Transverse colon (tissue), 4 donors: Measurements from ENCODE around the gene ATP5ME. TPM values are rescaled to one million over a fixed set of nuclear protein-coding genes. Genes with fewer than 3 reads are reported as not detected.
"Not testable (repeated sequence)": the region's sequence is repeated elsewhere in the genome, so short reads cannot be mapped to it uniquely, and the experiment has no call there.

Experiments used
- DNase-seq: peaks from one replicate; pipeline ENCODE4 v3.0.0-alpha.2; 2019
- H3K27ac ChIP-seq, 4 donors: fragments of 200-600 bp; sonication (generic); 2 replicates each; pipeline ENCODE4 v1.5.1; 2016 to 2018; ENCODE audit warnings: inconsistent platforms in 4 of 4
- H3K27me3 ChIP-seq: fragments of 200-600 bp; sonication (generic); 2 replicates; pipeline ENCODE4 v1.5.1; 2017; ENCODE audit warnings: inconsistent platforms
- H3K36me3 ChIP-seq, 4 donors: fragments of 200-600 bp; sonication (generic); 2 replicates each; pipeline ENCODE4 v1.5.1; 2017 to 2019; ENCODE audit warnings: inconsistent platforms in 4 of 4
- H3K4me1 ChIP-seq, 4 donors: fragments of 200-600 bp; sonication (generic); 2 replicates each; pipeline ENCODE4 v1.5.1; 2017 to 2020; ENCODE audit warnings: inconsistent platforms in 4 of 4
- H3K4me3 ChIP-seq, 4 donors: fragments of 200-600 bp; sonication (generic); 1 replicate in 1 of 4; 2 replicates in 3 of 4; pipeline versions ENCODE4 v1.5.1 to v1.6.1; 2017 to 2019; ENCODE audit warnings: inconsistent platforms in 4 of 4
- H3K9me3 ChIP-seq, 2 donors: fragments of 200-600 bp; sonication (generic); 2 replicates each; pipeline ENCODE4 v1.5.1; 2017 to 2019; ENCODE audit warnings: inconsistent platforms in 2 of 2
- CTCF ChIP-seq, 5 experiments: fragments of 200-600 bp in 3 of 5; fragments of 450-650 bp in 2 of 5; sonication (generic) in 3 of 5; IDR thresholded peaks; 1 replicate in 2 of 5; 2 replicates in 3 of 5; pipeline ENCODE4 v1.5.1; 2016 to 2017; ENCODE audit warnings: antibody characterized with exemption in 5 of 5, inconsistent platforms in 3 of 5, mild to moderate bottlenecking in 2 of 5, moderate library complexity in 1 of 5
- EP300 ChIP-seq: sonication (generic); formaldehyde crosslinking; IDR thresholded peaks from one replicate; pipeline ENCODE4 v1.6.1; 2017; ENCODE audit warnings: antibody characterized with exemption, low read depth
- POLR2A ChIP-seq: fragments of 450-650 bp; IDR thresholded peaks from one replicate; pipeline ENCODE4 v1.6.1; 2016; ENCODE audit warnings: antibody characterized with exemption, mild to moderate bottlenecking, moderate library complexity
- POLR2AphosphoS5 ChIP-seq, 3 donors: sonication (generic); formaldehyde crosslinking; IDR thresholded peaks; one replicate each; pipeline ENCODE4 v1.6.1; 2016; ENCODE audit warnings: antibody characterized with exemption in 3 of 3
- WGBS, 2 donors: methylation state at CpG; one replicate each; pipeline ENCODE4 v1.1.5; 2018; ENCODE audit warnings: low coverage in 1 of 2; 5-methylcytosine and 5-hydroxymethylcytosine counted together
- in situ Hi-C, 4 donors: fragments of 200-750 bp; cut with MboI; loops; one replicate each; pipeline versions ENCODE4 v1.15.0 to v1.15.1; 2017; ENCODE audit warnings: low sequenced_read_pairs in 3 of 4, low pct_ligation_motif_present in 1 of 4, low pct_unique_long_range_greater_than_20kb in 1 of 4
- intact Hi-C: fragments of 100-400 bp; cut with DNase I; formaldehyde crosslinking; loops from one replicate; pipeline ENCODE4 v1.15.1; 2023; ENCODE audit warnings: low total_unique reads
- total RNA-seq, 4 donors: library from RNA; depleted of rRNA; stranded (reverse); fragments of >200 nt; gene quantifications; one replicate each; pipeline ENCODE4 v1.1.0, GENCODE V29; 2016

Gene ATP5ME
- total RNA-seq, 4 donors from 2014 or later: 52.0 to 152 (median 148) TPM; not detected in 1

- TF ChIP-seq POLR2AphosphoS5 (IDR thresholded peaks at IDR 0.05) (no peak), POLR2A (no peak), EP300 (no peak), CTCF (IDR thresholded peaks at IDR 0.05) (no peak)
- in situ Hi-C loops: no loop called here
- H3K27ac ChIP-seq: no peak overlapping the region
- no peaks in the 10 kb centered on the region for H3K27me3 ChIP-seq
- 71% methylated on average over 7 of the region's 11 CpGs; no CpG with 5 or more reads in 1 of the 2 donors for WGBS, 2 donors
- no peaks in the 10 kb centered on the region for H3K9me3 ChIP-seq
- peaks cover 13 to 39% (median 23%) of the 10 kb centered on the region in 4 donors for H3K4me1 ChIP-seq
- H3K4me3 ChIP-seq: no peak overlapping the region
- H3K36me3 ChIP-seq: no peaks in the 10 kb centered on the region
- DNase-seq: no peak
- intact Hi-C loops: no loop called here
Observed at GRCh38 chr4:707929-708630, 34.0 kb upstream of the ATP5ME start.

DNA sequence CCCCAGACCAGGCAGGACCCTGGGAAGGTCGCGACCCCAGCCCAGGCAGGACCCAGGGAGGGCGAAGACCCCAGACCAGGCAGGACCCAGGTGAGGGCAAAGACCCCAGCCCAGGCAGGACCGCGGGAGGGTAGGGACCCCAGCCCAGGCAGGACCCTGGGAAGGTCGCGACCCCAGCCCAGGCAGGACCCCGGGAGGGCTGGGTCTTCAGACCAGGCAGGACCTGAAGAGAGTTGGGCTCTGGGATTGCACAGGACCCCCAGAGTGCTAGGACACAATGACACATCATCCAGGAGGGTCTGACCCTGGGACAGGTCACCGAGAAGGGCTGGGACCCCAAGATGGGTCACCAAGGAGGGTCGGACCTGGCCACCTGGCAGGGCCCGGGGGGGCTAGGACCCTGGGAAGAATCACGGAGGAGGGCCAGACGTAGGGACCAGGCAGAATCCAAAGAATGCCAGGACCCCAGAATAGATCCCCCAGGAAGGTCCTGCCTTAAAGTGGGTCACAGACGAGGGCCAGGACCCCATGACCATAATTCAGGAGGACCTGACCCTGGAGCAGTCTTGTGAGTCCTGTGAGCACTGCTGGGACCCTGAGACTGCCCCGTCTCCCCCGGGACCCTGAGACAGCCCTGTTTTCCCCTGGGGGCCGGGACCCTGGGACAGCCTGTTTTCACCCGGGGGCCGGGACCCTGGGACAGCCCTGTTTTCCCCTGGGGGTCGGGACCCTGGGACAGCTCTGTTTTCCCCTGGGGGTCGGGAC is 32.9 kb upstream of the ATP5ME start:
- H3K27me3 ChIP-seq: no peaks in the 10 kb centered on the region
- no peak for TF ChIP-seq POLR2AphosphoS5 (IDR thresholded peaks at IDR 0.05)
- no peak for TF ChIP-seq CTCF (IDR thresholded peaks at IDR 0.05)
- TF ChIP-seq EP300: no peak
- no peak for TF ChIP-seq POLR2A
- H3K27ac ChIP-seq: peak overlapping the region in 1 of 4 donors; percentile 94
- in situ Hi-C loops (no loop called here), intact Hi-C loops (no loop called here)
- DNase-seq: no peak
- no peaks in the 10 kb centered on the region for H3K9me3 ChIP-seq
- H3K4me3 ChIP-seq: peak overlapping the region; percentile 19 to 98 (median 96)
- peaks cover 10 to 30% (median 23%) of the 10 kb centered on the region in 4 donors for H3K4me1 ChIP-seq
- 45% methylated on average over 16 of the region's 21 CpGs; no CpG with 5 or more reads in 1 of the 2 donors for WGBS, 2 donors
- no peaks in the 10 kb centered on the region for H3K36me3 ChIP-seq

- intact Hi-C loops: not testable (repeated sequence)
- WGBS, 2 donors: 2% methylated on average over 14 of the region's 21 CpGs; no CpG with 5 or more reads in 1 of the 2 donors
Observed at GRCh38 chr4:706083-706633, 32.1 kb upstream of the ATP5ME start.

DNA sequence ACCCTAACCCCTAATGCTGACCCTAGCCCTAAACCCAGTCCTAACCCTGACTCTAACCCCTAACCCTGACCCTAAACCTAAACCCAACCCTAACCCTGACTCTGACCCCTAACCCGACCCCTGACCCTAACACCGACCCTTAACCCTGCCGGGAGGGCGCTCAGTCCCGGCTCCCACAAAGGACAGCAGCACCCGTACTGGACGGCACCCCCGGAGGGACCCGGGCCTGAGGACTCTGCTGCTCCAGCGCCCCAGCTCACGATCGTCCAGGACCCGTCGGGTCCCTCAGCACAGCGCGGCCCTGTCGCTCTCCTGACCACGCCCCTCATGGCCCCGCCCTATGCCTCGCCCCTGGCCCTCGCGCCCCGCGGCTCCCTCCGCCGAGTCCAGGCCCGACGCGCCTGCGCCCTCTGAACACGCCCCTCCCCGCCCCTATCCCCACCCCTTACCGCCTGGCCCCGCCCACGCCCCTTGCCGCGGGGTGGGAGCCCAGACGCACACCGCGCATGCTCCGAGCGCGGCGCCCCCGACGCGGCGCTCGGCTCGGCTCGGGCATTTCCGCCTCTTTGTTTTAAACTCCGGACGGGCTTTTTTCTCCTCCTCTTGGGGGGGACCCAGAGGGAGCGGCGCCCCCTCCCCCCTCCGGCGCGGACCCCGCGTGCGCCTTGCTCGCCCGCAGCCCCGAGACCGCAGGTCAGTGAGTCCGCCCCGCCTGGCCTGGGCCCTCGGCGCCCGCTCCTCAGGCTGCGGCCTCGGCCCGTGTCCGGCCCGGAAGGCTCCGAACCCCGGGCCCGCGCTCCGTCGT is 31.4 kb upstream of the ATP5ME start, which contains the start of gene PCGF3:
PCGF3 (plus strand) TSS at position 555 of the 805 bp plus-strand sequence. CDS start 27,849 bp downstream, outside the sequence.
- Histone ChIP-seq H3K27ac (peak within 1 kb of the TSS; percentile 83 to 94 (median 88)), H3K4me1 (peaks cover 10 to 27% (median 23%) of the 10 kb centered on the region in 4 donors), H3K4me3 (peak within 1 kb of the TSS; percentile 93 to 98 (median 96)), H3K27me3 (no peaks in the 10 kb centered on the region), H3K36me3 (no peaks in the 10 kb centered on the region), H3K9me3 (no peaks in the 10 kb centered on the region)
- in situ Hi-C loops: no loop called here
- 3 to 40% methylated on average over 1 to 57 of the region's 82 CpGs for WGBS, 2 donors
- peak; percentile 99 for DNase-seq
- intact Hi-C loops: no loop called here
- no peak for TF ChIP-seq EP300
- TF ChIP-seq CTCF (IDR thresholded peaks at IDR 0.05): no peak
- peak; percentile 49 for TF ChIP-seq POLR2A
- TF ChIP-seq POLR2AphosphoS5 (IDR thresholded peaks at IDR 0.05): peak; percentile 43 to 80 (median 77)

More at GRCh38 chr4:706083-706633, 32.1 kb upstream of the ATP5ME start:
- H3K9me3 ChIP-seq, H3K36me3 ChIP-seq, H3K27me3 ChIP-seq, in situ Hi-C loops, DNase-seq: not testable (repeated sequence)
- peaks cover 10 to 27% (median 23%) of the 10 kb centered on the region in 4 donors for H3K4me1 ChIP-seq
- peak overlapping the region; percentile 83 to 94 (median 88) for H3K27ac ChIP-seq
- H3K4me3 ChIP-seq: peak overlapping the region; percentile 93 to 98 (median 96)
